ENCODE data around the gene EDA. TPM values are rescaled to one million over a fixed set of nuclear protein-coding genes. Genes with fewer than 3 reads are reported as not detected.

Gene EDA
- total RNA-seq, 4 donors from 2014 or later, result 0.37 to 12.4 (median 3.8) TPM

DNA sequence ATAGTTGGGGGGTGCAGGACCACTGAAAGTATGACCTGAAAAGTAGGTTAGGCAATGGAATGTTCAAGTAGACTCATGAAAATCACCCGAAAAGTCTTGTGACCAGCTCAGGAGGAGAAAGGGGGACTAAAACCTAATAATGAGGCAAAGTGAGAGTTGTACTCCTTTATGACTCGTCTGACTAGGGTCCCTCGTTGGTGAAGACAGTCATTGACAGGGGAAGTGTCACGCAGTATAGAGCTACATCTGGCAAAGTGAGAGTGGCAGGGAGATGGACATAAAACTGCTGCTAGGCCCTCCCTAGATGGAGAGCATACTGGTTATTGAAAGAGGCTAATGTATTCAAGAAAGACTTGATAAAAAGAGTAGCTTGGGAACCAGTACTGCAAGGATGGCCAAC lies 466.8 kb downstream of the EDA start:
- no peaks in the 10 kb centered on the region for H3K27me3 ChIP-seq
- TF ChIP-seq, protein P1, sequence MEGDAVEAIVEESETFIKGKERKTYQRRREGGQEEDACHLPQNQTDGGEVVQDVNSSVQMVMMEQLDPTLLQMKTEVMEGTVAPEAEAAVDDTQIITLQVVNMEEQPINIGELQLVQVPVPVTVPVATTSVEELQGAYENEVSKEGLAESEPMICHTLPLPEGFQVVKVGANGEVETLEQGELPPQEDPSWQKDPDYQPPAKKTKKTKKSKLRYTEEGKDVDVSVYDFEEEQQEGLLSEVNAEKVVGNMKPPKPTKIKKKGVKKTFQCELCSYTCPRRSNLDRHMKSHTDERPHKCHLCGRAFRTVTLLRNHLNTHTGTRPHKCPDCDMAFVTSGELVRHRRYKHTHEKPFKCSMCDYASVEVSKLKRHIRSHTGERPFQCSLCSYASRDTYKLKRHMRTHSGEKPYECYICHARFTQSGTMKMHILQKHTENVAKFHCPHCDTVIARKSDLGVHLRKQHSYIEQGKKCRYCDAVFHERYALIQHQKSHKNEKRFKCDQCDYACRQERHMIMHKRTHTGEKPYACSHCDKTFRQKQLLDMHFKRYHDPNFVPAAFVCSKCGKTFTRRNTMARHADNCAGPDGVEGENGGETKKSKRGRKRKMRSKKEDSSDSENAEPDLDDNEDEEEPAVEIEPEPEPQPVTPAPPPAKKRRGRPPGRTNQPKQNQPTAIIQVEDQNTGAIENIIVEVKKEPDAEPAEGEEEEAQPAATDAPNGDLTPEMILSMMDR (IDR thresholded peaks at IDR 0.05), result no peak
- TF ChIP-seq POLR2AphosphoS5 (IDR thresholded peaks at IDR 0.05), result no peak
- TF ChIP-seq POLR2A (IDR thresholded peaks at IDR 0.05), result no peak
- TF ChIP-seq EP300 (IDR thresholded peaks at IDR 0.05; ENCODE audit: low read depth), result no peak
- DNase-seq, result no peak
- H3K9me3 ChIP-seq, result no peaks in the 10 kb centered on the region
- intact Hi-C loops (cut with DNase I; ENCODE audit: low total_unique reads), result no loop called here
- in situ Hi-C loops (cut with MboI; ENCODE audit: low pct_ligation_motif_present in 1 of 4, low pct_unique_long_range_greater_than_20kb in 1 of 4, low sequenced_read_pairs in 3 of 4), result loop anchor here in 1 of 4 donors (25.0 kb wide), 1 partner anchor 595 kb away; no protein-coding TSS in a partner anchor
- WGBS, 2 donors (ENCODE audit: low coverage in 1 of 2), result 59% methylated on average over 4 of the region's 4 CpGs; no CpG with 5 or more reads in 1 of the 2 donors
- H3K4me1 ChIP-seq, result no peaks in the 10 kb centered on the region
- H3K36me3 ChIP-seq, result no peaks in the 10 kb centered on the region
- no peak overlapping the region for H3K27ac ChIP-seq
- H3K4me3 ChIP-seq, result no peak overlapping the region

- in situ Hi-C loops (cut with MboI; ENCODE audit: low pct_ligation_motif_present in 1 of 4, low pct_unique_long_range_greater_than_20kb in 1 of 4, low sequenced_read_pairs in 3 of 4), result loop anchor here in 1 of 4 donors (25.0 kb wide), 1 partner anchor 597 kb away; no protein-coding TSS in a partner anchor
- H3K36me3 ChIP-seq, result no peaks in the 10 kb centered on the region
- no peaks in the 10 kb centered on the region for H3K4me1 ChIP-seq
- no peak overlapping the region for H3K4me3 ChIP-seq
- 78 to 100% methylated on average over 1 to 5 of the region's 5 CpGs for WGBS, 2 donors (ENCODE audit: low coverage in 1 of 2)
- H3K27ac ChIP-seq, result no peak overlapping the region
- no peaks in the 10 kb centered on the region for H3K9me3 ChIP-seq
- intact Hi-C loops (cut with DNase I; ENCODE audit: low total_unique reads), result no loop called here
- TF ChIP-seq POLR2A (IDR thresholded peaks at IDR 0.05) (no peak), EP300 (IDR thresholded peaks at IDR 0.05; ENCODE audit: low read depth) (no peak), POLR2AphosphoS5 (IDR thresholded peaks at IDR 0.05) (no peak)
- TF ChIP-seq, protein P1 (IDR thresholded peaks at IDR 0.05), result no peak
- no peak for DNase-seq
- H3K27me3 ChIP-seq, result no peaks in the 10 kb centered on the region
Measured at GRCh38 chrX:70084592-70085240, 468.8 kb downstream of the EDA start.

- intact Hi-C loops (cut with DNase I; ENCODE audit: low total_unique reads), result no loop called here
- H3K9me3 ChIP-seq, result no peaks in the 10 kb centered on the region
- H3K4me1 ChIP-seq, result no peaks in the 10 kb centered on the region
- H3K36me3 ChIP-seq, result no peaks in the 10 kb centered on the region
- 56% methylated on average over 11 of the region's 11 CpGs; no CpG with 5 or more reads in 1 of the 2 donors for WGBS, 2 donors (ENCODE audit: low coverage in 1 of 2)
- H3K27ac ChIP-seq, result no peak overlapping the region
- DNase-seq, result no peak
- in situ Hi-C loops (cut with MboI; ENCODE audit: low pct_ligation_motif_present in 1 of 4, low pct_unique_long_range_greater_than_20kb in 1 of 4, low sequenced_read_pairs in 3 of 4), result loop anchor here in 1 of 4 donors (25.0 kb wide), 1 partner anchor 601 kb away; no protein-coding TSS in a partner anchor
- H3K4me3 ChIP-seq, result no peak overlapping the region
- no peak for TF ChIP-seq EP300 (IDR thresholded peaks at IDR 0.05; ENCODE audit: low read depth)
- TF ChIP-seq, protein P1 (IDR thresholded peaks at IDR 0.05), result no peak
- no peak for TF ChIP-seq POLR2A (IDR thresholded peaks at IDR 0.05)
- no peak for TF ChIP-seq POLR2AphosphoS5 (IDR thresholded peaks at IDR 0.05)
- H3K27me3 ChIP-seq, result no peaks in the 10 kb centered on the region
Measured at GRCh38 chrX:70087857-70088630, 472.1 kb downstream of the EDA start.

GRCh38 chrX:70088751-70089150 lies 472.8 kb downstream of the EDA start:
- in situ Hi-C loops (cut with MboI; ENCODE audit: low pct_ligation_motif_present in 1 of 4, low pct_unique_long_range_greater_than_20kb in 1 of 4, low sequenced_read_pairs in 3 of 4) (loop anchor here in 1 of 4 donors (25.0 kb wide), 1 partner anchor 601 kb away; no protein-coding TSS in a partner anchor), intact Hi-C loops (cut with DNase I; ENCODE audit: low total_unique reads) (no loop called here)
- no peak for DNase-seq
- no peaks in the 10 kb centered on the region for H3K27me3 ChIP-seq
- no peak overlapping the region for H3K27ac ChIP-seq
- no peak for TF ChIP-seq POLR2AphosphoS5 (IDR thresholded peaks at IDR 0.05)
- no peaks in the 10 kb centered on the region for H3K4me1 ChIP-seq
- H3K36me3 ChIP-seq, result no peaks in the 10 kb centered on the region
- no peak overlapping the region for H3K4me3 ChIP-seq
- no peaks in the 10 kb centered on the region for H3K9me3 ChIP-seq

Small RNA genes within 50 kb of the gene (small RNA-seq; reads per million reads assigned to genes)
- gene MIR676 (0 to 0.84 (median 0.53) reads per million in 4 donors), gene RF00012 (0 reads per million in 4 donors)

Other genes starting within 250 kb of the EDA start
- under 1 TPM in 2 of 4 donors, not detected in 2; 0.27 to 0.48 TPM for gene NALF2, start 111.8 kb upstream of the EDA start, total RNA-seq